Stimulated activated CD4-positive, alpha-beta T cell treated with anti-CD3 and anti-CD28 coated beads, Interleukin-12 subunit alpha, Interleukin-12 subunit beta, amount 100 ng/mL, for 24 hours (primary cell): ENCODE measurements around the gene PRPS1.
"Not testable (repeated sequence)": the region's sequence is repeated elsewhere in the genome, so short reads cannot be mapped to it uniquely, and the experiment has no call there.

Source experiments
- DNase-seq, 2 experiments: peaks; one replicate each; pipeline ENCODE4 v3.0.0-alpha.2; 2020; ENCODE audit warnings: low read depth in 2 of 2

The PRPS1 gene

GRCh38 chrX:107630031-107630689 lies 1.9 kb downstream of the PRPS1 start:
- no peak for DNase-seq

- DNase-seq, result no peak
Observed at GRCh38 chrX:107632346-107632745, 4.0 kb downstream of the PRPS1 start.

GRCh38 chrX:107646735-107647134 lies 18.4 kb downstream of the PRPS1 start:
- DNase-seq, result no peak

GRCh38 chrX:107648332-107648731 lies 20.0 kb downstream of the PRPS1 start:
- no peak for DNase-seq

DNA sequence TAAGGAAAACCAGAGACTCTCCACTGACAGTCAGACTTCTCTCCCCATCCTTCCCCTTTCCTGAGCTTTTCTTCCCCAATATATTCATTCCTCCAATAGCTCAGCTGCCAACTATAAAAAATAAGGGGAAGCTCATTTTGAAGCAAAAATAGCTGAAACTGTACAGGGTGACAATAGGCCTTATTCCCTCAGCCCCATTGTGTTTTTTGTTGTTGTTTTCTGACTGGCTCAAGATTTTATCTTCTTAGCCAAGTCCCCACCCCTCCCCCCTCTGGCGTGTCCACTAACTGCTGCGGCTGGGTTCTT lies 26.2 kb downstream of the PRPS1 start:
- no peak for DNase-seq

DNA sequence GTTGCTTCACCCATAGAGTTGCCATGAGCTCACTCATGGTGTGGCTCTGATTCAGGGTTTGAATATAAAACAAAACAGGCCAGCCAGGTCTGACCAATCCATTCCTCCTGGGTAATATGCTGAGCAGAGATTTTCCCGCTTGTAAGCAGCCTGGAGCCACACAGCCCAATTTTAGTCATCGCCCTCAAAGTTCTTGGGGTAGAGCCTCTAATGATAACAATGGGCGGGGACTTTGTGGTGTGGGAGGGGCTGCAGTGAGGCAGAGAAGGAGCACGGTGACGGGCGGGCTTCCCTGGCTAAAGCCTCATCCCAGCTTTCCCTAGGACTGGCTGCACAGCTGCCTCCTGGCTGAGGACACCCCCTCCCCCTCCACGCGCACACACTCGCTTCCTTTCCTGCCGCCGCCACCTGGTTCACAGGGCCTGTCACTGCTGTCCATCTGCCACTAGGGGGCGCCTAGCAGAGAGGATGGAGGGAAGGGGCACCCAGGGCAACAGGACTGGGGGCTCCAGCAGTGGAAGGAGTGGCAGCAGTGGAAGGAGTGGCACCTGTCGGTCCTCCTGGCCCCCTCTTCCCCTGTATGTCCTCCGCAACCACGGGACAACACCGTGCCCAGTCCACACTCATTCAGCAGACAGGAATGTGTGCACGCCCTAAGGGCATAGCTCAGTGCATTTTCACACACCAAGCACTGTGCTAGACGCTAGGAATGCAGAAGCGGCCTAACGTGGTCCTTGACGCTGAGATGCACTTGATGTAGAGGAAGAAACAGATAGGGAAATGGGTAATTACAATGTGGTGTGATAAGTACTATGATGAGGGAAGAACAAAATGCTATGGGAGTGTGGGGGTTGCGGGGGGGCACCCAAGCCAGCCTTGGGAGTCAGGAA lies 26.8 kb downstream of the PRPS1 start:
- peak in 1 of 2 experiments; percentile 49 for DNase-seq

DNA sequence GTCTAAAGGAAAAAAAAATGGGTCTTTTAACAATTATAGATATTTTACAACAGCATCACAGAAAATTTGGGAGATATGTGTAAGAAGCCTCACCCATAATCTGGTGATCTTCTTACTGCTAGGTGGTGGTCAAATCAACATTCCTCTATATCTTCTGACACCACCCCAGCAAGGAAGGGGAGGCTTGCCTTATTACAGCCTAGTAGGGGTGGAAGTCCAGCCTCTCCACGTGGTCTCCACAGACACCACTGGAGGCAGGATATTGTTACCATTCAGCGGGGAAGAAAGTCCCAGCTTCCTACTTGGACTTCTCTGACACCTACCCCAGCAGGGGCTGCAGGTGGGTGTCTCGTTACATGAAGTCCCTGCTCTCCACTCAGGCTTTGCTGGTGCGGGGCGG lies 28.7 kb downstream of the PRPS1 start:
- DNase-seq, result no peak

GRCh38 chrX:107658660-107659059 lies 30.4 kb downstream of the PRPS1 start:
- no peak for DNase-seq

DNA sequence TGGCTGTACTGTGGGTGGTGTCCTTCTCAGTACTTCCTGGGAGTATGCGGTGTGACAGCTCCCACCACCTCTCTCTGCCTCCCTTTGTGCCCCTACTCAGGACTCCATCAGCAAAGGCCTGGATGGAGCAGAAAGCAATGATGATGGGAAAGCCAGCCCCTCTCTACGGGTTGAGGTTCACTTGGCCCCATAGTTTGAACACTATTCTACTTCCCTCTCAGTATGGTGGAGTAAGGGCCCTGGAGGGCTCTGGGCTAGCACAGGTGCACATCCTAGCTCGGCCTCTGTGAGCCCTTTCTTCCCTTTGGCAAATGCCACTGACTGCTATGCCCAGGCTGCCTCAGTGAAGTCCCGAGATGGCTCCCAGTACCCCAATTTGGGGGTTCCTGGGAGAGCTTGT lies 31.0 kb downstream of the PRPS1 start:
- DNase-seq, result no peak

DNA sequence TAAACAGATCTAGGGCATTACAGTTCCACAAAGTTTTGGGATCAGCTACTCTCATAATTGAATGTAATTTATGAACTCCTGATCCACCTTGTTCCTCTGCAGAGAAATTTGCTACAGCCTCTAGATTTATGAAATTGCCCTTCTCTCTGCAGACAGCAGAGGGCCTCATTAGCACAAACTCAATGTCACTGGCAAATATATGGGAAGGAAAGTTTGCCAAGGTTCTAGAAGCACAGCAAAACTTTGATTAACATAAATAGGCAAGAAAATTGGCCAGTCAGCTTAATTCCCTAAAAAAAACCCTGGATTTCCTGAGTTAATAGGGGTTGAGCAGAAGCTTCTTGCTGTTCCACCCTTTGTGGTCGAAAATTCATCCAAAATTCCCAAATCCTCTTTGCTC lies 31.5 kb downstream of the PRPS1 start:
- DNase-seq, result no peak

DNA sequence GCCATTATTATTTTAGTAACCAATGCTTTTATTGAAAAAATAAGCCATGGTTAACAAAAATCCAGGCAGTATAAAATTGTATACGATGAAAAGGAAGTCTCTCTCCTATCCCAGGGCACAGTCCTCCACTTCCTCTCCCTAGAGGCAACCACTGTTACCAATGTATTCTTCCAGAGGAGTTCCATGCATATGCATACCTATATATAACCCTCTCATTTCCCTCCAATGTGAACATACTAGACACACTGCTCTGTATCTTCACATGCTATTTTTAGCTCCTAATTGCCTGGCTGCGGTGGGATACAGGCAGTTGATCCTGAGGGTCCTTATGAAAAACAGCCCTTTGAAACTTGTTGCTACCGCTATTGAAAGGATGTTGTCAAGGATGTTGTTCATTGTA lies 33.8 kb downstream of the PRPS1 start:
- no peak for DNase-seq

DNA sequence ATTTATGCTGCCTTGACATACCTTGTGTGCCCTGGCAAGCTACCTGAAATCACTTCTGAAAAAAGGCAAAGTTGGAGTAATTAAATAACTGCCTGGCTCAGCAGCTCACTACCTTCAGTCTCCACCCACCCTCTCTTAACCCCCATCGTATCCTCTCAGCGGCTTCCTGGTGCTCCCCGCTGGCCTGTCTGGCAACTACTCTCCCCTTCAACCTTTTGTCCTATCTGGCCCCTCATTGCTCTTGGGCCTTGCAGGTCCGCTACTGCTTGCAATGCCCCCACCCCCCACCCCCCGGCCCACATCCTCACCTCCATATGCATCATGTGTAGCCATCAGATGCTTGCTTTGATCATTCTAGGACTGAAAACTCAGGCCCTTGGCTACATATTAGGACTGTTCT lies 34.5 kb downstream of the PRPS1 start:
- DNase-seq, result no peak

DNA sequence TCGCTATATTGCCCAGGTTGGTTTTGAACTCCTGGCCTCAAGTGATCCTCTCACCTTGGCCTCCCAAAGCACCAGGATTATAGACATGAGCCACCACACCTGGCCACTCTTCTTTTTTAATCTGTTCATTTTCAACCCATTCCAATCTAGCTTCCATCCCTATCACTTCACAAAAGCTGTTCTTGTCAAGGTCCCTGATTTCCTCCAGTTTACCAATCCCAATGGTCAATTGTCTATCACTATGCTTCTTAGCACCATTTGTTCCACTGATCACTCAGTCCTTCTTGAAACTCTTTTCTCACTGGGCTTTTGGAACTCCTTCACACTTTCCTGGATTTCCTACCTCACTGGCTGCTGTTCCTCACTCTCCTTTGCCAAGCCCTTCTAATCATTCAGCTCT lies 38.6 kb downstream of the PRPS1 start:
- DNase-seq, result no peak

- no peak for DNase-seq
Observed at GRCh38 chrX:107667426-107667825, 39.1 kb downstream of the PRPS1 start.

GRCh38 chrX:107668710-107669109 lies 40.4 kb downstream of the PRPS1 start:
- DNase-seq, result not testable (repeated sequence)

GRCh38 chrX:107669261-107669660 lies 41.0 kb downstream of the PRPS1 start:
- DNase-seq, result no peak

DNA sequence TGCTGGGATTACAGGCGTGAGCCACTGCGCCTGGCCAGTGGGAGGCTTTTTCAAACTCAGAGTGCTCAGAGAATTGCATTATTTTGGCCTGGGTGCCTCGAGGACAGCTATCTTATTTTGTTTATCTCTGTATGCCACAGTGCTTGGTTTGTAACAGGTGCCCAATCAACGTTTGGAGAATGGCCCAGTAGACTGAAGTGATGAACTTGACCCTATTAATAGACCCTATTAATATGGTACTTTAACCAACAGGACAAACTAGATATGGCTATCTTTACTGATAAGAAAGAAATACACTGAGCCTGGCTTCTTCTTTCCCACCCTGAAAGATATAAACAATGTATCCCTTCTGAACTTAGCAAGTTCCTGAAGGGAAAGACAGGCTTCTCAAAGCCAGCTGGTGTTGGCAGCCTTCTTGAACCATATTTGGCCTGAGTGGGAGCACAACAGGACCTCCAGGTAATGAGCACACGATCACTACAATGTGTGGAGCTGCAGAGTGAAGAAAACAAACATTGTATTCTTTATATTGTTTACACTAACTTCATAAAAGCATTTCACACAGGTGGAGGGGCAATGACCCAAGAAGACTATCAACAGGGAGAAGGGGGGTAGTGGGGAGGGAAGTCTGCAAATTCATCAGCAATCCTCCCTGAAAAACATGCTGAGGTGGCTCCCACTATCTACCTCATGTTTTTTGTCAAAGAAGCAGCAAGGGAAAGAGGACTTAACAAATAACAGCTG lies 41.7 kb downstream of the PRPS1 start:
- DNase-seq, result no peak

- DNase-seq, result not testable (repeated sequence)
Observed at GRCh38 chrX:107671256-107671655, 42.9 kb downstream of the PRPS1 start.

- DNase-seq, result peak in 1 of 2 experiments; percentile 28
Observed at GRCh38 chrX:107672955-107673378, 44.7 kb downstream of the PRPS1 start.

DNA sequence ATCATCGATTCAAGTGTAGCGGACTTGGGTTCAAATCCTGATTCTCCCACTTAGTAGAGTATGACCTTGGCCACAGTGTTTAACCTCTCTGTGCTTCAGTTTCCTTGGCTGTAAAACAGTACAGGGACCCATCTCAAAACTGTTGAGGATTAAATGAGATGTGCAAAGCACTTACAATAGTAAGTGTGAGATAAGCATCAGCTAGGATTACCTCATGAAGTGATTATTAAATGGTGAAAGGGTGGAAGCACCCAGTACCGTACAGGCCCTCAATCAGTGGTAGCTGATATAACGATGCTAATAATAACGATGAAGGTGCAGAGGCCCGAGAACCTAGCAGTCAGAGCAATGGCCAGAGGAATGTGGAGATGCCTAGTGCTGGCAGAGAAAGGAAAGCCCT lies 45.1 kb downstream of the PRPS1 start:
- no peak for DNase-seq

GRCh38 chrX:107673933-107674479 lies 45.7 kb downstream of the PRPS1 start:
- DNase-seq, result peak; percentile 68 to 75
